K562 treated with DMSO at 1 percent for 24 hours (cell line): ENCODE measurements around the gene ANKH. TPM values are rescaled to one million over a fixed set of nuclear protein-coding genes. Genes with fewer than 3 reads are reported as not detected.

Experiments
- total RNA-seq: library from RNA; unstranded; fragments of 300-600 nt; gene quantifications from 2 replicates; pipeline ENCODE4 v1.2.3, GENCODE V29; 2022; ENCODE audit warnings: low read depth; ENCODE audit not compliant: insufficient read depth

Gene ANKH
- total RNA-seq, result 3.3 and 4.2 TPM in 2 replicates

GRCh38 chr5:14871214-14872069 is at the start of gene ANKH:
Gene ANKH (minus strand): TSS chr5:14871778. CDS start chr5:14871447, 331 bp downstream.

GRCh38 chr5:14664270-14665100 is 207.1 kb downstream of the ANKH start, which contains the start of gene OTULIN:
Gene OTULIN (plus strand): TSS chr5:14664718. CDS start chr5:14664826, 108 bp downstream.

Other genes starting within 250 kb of the ANKH start
- gene OTULIN, start 207.1 kb downstream of the ANKH start, total RNA-seq, result 8.7 and 9.0 TPM in 2 replicates